CD4-positive, alpha-beta T cell (primary cell): ENCODE measurements around the gene ANO2. TPM values are rescaled to one million over a fixed set of nuclear protein-coding genes. Genes with fewer than 3 reads are reported as not detected.

Experiments
- ATAC-seq: fragments of 200-7000 bp; cut with Tn5 transposase; one replicate; pipeline ENCODE4 v1.10.0; 2022; ENCODE audit warnings: mild to moderate bottlenecking; ENCODE audit not compliant: poor library complexity
- CTCF ChIA-PET: fragments of 350-600 bp; sonication (Branson Sonifier 250); formaldehyde crosslinking; loops from one replicate; lab custom pipeline; 2021; ENCODE audit warnings: antibody characterized with exemption, inconsistent platforms; lab: Charles Lee
- POLR2A ChIA-PET: fragments of 350-600 bp; sonication (Branson Sonifier 250); formaldehyde crosslinking; loops from one replicate; lab custom pipeline; 2021; ENCODE audit warnings: antibody characterized with exemption, inconsistent platforms; lab: Charles Lee
- DNase-seq, 14 experiments: peaks; one replicate each; pipeline ENCODE4 v3.0.0-alpha.2; 2013 to 2020; ENCODE audit warnings: mixed read lengths in 2 of 14
- H3K27ac ChIP-seq, 2 donors: one replicate each; pipeline versions ENCODE4 v1.5.1 to v1.7.0; 2013; ENCODE audit warnings: low read length in 2 of 2, low read depth in 1 of 2, mild to moderate bottlenecking in 1 of 2
- H3K27me3 ChIP-seq, 2 experiments: 1 replicate in 1 of 2; 2 replicates in 1 of 2; pipeline versions ENCODE4 v1.6.1 to v1.7.0; 2013; ENCODE audit warnings: low read length in 2 of 2, control low read depth in 1 of 2, mild to moderate bottlenecking in 1 of 2, moderate library complexity in 1 of 2; ENCODE audit not compliant: insufficient read depth in 2 of 2, control insufficient read depth in 1 of 2
- H3K36me3 ChIP-seq: one replicate; pipeline ENCODE4 v1.6.1; 2013; ENCODE audit warnings: low read length, control low read depth; ENCODE audit not compliant: insufficient read depth
- H3K4me1 ChIP-seq: one replicate; pipeline ENCODE4 v1.6.1; 2013; ENCODE audit warnings: low read length, control low read depth; ENCODE audit not compliant: insufficient read depth
- H3K4me3 ChIP-seq: one replicate; pipeline ENCODE4 v1.5.1; 2013; ENCODE audit warnings: mild to moderate bottlenecking, low read length, moderate library complexity
- H3K9me3 ChIP-seq, 2 experiments: 1 replicate in 1 of 2; 2 replicates in 1 of 2; pipeline versions ENCODE4 v1.6.1 to v1.7.0; 2013; ENCODE audit warnings: low read length in 2 of 2, mild to moderate bottlenecking in 2 of 2, control low read depth in 1 of 2, moderate library complexity in 1 of 2; ENCODE audit not compliant: control insufficient read depth in 1 of 2, insufficient read depth in 1 of 2
- H3K27ac Mint-ChIP-seq: one replicate; pipeline ENCODE4 v1.8.0; 2020; ENCODE audit warnings: mixed read lengths
- H3K27me3 Mint-ChIP-seq: one replicate; pipeline ENCODE4 v1.8.0; 2021; ENCODE audit warnings: mixed read lengths
- H3K36me3 Mint-ChIP-seq: one replicate; pipeline ENCODE4 v1.8.0; 2021; ENCODE audit warnings: low read depth, mixed read lengths
- H3K4me1 Mint-ChIP-seq: one replicate; pipeline ENCODE4 v1.8.0; 2021; ENCODE audit warnings: low read depth, mixed read lengths
- H3K4me3 Mint-ChIP-seq: one replicate; pipeline ENCODE4 v1.8.0; 2020; ENCODE audit warnings: mild to moderate bottlenecking, mixed read lengths
- H3K9me3 Mint-ChIP-seq: one replicate; pipeline ENCODE4 v1.8.0; 2020; ENCODE audit warnings: mixed read lengths
- CTCF ChIP-seq: fragments of 200-600 bp; IDR thresholded peaks from one replicate; pipeline ENCODE4 v1.8.0; 2022; ENCODE audit warnings: antibody characterized with exemption, mild to moderate bottlenecking
- intact Hi-C, 2 experiments: fragments of 100-400 bp; cut with DNase I in 1 of 2; cut with micrococcal nuclease in 1 of 2; formaldehyde crosslinking; loops; one replicate each; pipeline versions ENCODE4 v1.15.1 to v1.9.0; 2023 to 2025; cut with DNase I, micrococcal nuclease
- total RNA-seq, 174 experiments: library from RNA in 2 of 174; stranded (reverse) in 2 of 174; gene quantifications; one replicate each; pipeline ENCODE4 v1.2.3 and lab custom pipeline; 2021 to 2026

Gene ANO2
- total RNA-seq, 2 experiments from 2014 or later = not detected

- Mint-ChIP-seq H3K27me3 (peaks cover 56% of the 10 kb centered on the region), H3K4me3 (no peak overlapping the region), H3K9me3 (no peaks in the 10 kb centered on the region), H3K27ac (no peak overlapping the region), H3K4me1 (no peaks in the 10 kb centered on the region), H3K36me3 (no peaks in the 10 kb centered on the region)
- Histone ChIP-seq H3K36me3 (no peaks in the 10 kb centered on the region), H3K9me3 (peaks cover 0 to 12% of the 10 kb centered on the region in 2 experiments), H3K4me1 (no peaks in the 10 kb centered on the region), H3K27me3 (peaks cover 2 to 14% of the 10 kb centered on the region in 2 experiments), H3K4me3 (no peak overlapping the region), H3K27ac (no peak overlapping the region)
- intact Hi-C loops = no loop called here
- DNase-seq (no peak), ATAC-seq (no peak)
- no peak for TF ChIP-seq CTCF
- POLR2A ChIA-PET = no interaction called here
- CTCF ChIA-PET = no interaction called here
Observed at GRCh38 chr12:5904441-5904840, 40.6 kb downstream of the ANO2 start.

GRCh38 chr12:5902736-5903135, 42.3 kb downstream of the ANO2 start:
- Mint-ChIP-seq H3K27me3 (peaks cover 62% of the 10 kb centered on the region), H3K9me3 (no peaks in the 10 kb centered on the region), H3K36me3 (no peaks in the 10 kb centered on the region), H3K4me3 (no peak overlapping the region), H3K27ac (no peak overlapping the region), H3K4me1 (no peaks in the 10 kb centered on the region)
- no peak overlapping the region for H3K4me3 ChIP-seq
- H3K9me3 ChIP-seq = peaks cover 0 to 5% of the 10 kb centered on the region in 2 experiments
- H3K27ac ChIP-seq = no peak overlapping the region
- no peak for TF ChIP-seq CTCF
- DNase-seq (no peak), ATAC-seq (no peak)
- H3K36me3 ChIP-seq = no peaks in the 10 kb centered on the region
- CTCF ChIA-PET = no interaction called here
- intact Hi-C loops = no loop called here
- H3K4me1 ChIP-seq = no peaks in the 10 kb centered on the region
- POLR2A ChIA-PET = no interaction called here
- H3K27me3 ChIP-seq = peaks cover 2 to 14% of the 10 kb centered on the region in 2 experiments

GRCh38 chr12:5901416-5901815, 43.6 kb downstream of the ANO2 start:
- Histone ChIP-seq H3K4me3 (no peak overlapping the region), H3K36me3 (no peaks in the 10 kb centered on the region), H3K4me1 (no peaks in the 10 kb centered on the region), H3K27me3 (peaks cover 4 to 21% of the 10 kb centered on the region in 2 experiments), H3K9me3 (peaks cover 0 to 3% of the 10 kb centered on the region in 2 experiments), H3K27ac (no peak overlapping the region)
- CTCF ChIA-PET = no interaction called here
- Mint-ChIP-seq H3K27me3 (peaks cover 71% of the 10 kb centered on the region), H3K27ac (no peak overlapping the region), H3K4me3 (no peak overlapping the region), H3K36me3 (no peaks in the 10 kb centered on the region), H3K4me1 (no peaks in the 10 kb centered on the region), H3K9me3 (no peaks in the 10 kb centered on the region)
- TF ChIP-seq CTCF = no peak
- POLR2A ChIA-PET = no interaction called here
- intact Hi-C loops = no loop called here
- DNase-seq = no peak
- ATAC-seq = no peak
